ENCODE data around the gene ARID1B.

ARID1B gene

GRCh38 chr6:157089851-157090250 lies 312.7 kb downstream of the ARID1B start:
- H3K27me3 ChIP-seq (ENCODE audit: insufficient read depth, low read length) = no peaks in the 10 kb centered on the region
- peak in 1 of 2 donors; percentile 16 for DNase-seq
- H2BK12ac ChIP-seq (ENCODE audit: low read length) = no peak overlapping the region
- H3K36me3 ChIP-seq (ENCODE audit: control insufficient read depth in 1 of 2, insufficient read depth in 2 of 2, low read length in 2 of 2) = peaks cover 2 to 4% of the 10 kb centered on the region in 2 experiments
- H3K4me3 ChIP-seq (ENCODE audit: low read depth, low read length) = no peak overlapping the region
- H3K79me1 ChIP-seq (ENCODE audit: low read length) = no peaks in the 10 kb centered on the region
- H3K23ac ChIP-seq (ENCODE audit: low read length) = no peak overlapping the region
- WGBS (ENCODE audit: extremely low coverage, insufficient coverage, insufficient read length) = no CpG with 5 or more reads among the region's 9 CpGs
- no peak overlapping the region for H4K91ac ChIP-seq (ENCODE audit: low read depth, low read length)
- H3K9me3 ChIP-seq (ENCODE audit: insufficient read depth, low read depth, low read length) = no peaks in the 10 kb centered on the region
- H2AK5ac ChIP-seq (ENCODE audit: low read length) = no peak overlapping the region
- H2AFZ ChIP-seq (ENCODE audit: insufficient read depth, low read length, poor library complexity) = no peak overlapping the region
- peaks cover 4 to 8% of the 10 kb centered on the region in 2 experiments for H3K4me1 ChIP-seq (ENCODE audit: control insufficient read depth in 1 of 2, insufficient read depth in 2 of 2, low read length in 2 of 2)
- H4K12ac ChIP-seq (ENCODE audit: low read depth, low read length) = no peak overlapping the region
- H3K9ac ChIP-seq (ENCODE audit: low read length) = no peak overlapping the region
- H3K4ac ChIP-seq (ENCODE audit: low read depth, low read length) = no peak overlapping the region
- H4K8ac ChIP-seq (ENCODE audit: low read depth, low read length) = no peak overlapping the region
- H3K27ac ChIP-seq (ENCODE audit: low read depth, low read length) = no peak overlapping the region
- no peak overlapping the region for H3K4me2 ChIP-seq (ENCODE audit: low read length)
- no peaks in the 10 kb centered on the region for H3K79me2 ChIP-seq (ENCODE audit: control insufficient read depth, insufficient read depth, low read length, poor library complexity)
- H2BK5ac ChIP-seq (ENCODE audit: low read depth, low read length, poor library complexity) = no peak overlapping the region
- no peak overlapping the region for H3K14ac ChIP-seq (ENCODE audit: low read length)
- H3K18ac ChIP-seq (ENCODE audit: low read length) = no peak overlapping the region
- H2BK120ac ChIP-seq (ENCODE audit: insufficient read depth, low read length, poor library complexity) = no peak overlapping the region

- Histone ChIP-seq H2BK120ac (ENCODE audit: insufficient read depth, low read length, poor library complexity) (no peak overlapping the region), H3K79me1 (ENCODE audit: low read length) (no peaks in the 10 kb centered on the region), H3K23ac (ENCODE audit: low read length) (no peak overlapping the region), H3K9ac (ENCODE audit: low read length) (no peak overlapping the region), H3K4me1 (ENCODE audit: control insufficient read depth in 1 of 2, insufficient read depth in 2 of 2, low read length in 2 of 2) (peaks cover 4 to 8% of the 10 kb centered on the region in 2 experiments), H4K12ac (ENCODE audit: low read depth, low read length) (no peak overlapping the region), H3K4me2 (ENCODE audit: low read length) (no peak overlapping the region), H3K9me3 (ENCODE audit: insufficient read depth, low read depth, low read length) (no peaks in the 10 kb centered on the region), H3K36me3 (ENCODE audit: control insufficient read depth in 1 of 2, insufficient read depth in 2 of 2, low read length in 2 of 2) (peaks cover 0 to 4% of the 10 kb centered on the region in 2 experiments), H3K79me2 (ENCODE audit: control insufficient read depth, insufficient read depth, low read length, poor library complexity) (no peaks in the 10 kb centered on the region), H4K91ac (ENCODE audit: low read depth, low read length) (no peak overlapping the region), H2BK5ac (ENCODE audit: low read depth, low read length, poor library complexity) (no peak overlapping the region), H2AK5ac (ENCODE audit: low read length) (no peak overlapping the region), H3K27ac (ENCODE audit: low read depth, low read length) (no peak overlapping the region), H3K27me3 (ENCODE audit: insufficient read depth, low read length) (no peaks in the 10 kb centered on the region), H3K18ac (ENCODE audit: low read length) (no peak overlapping the region), H3K14ac (ENCODE audit: low read length) (no peak overlapping the region), H3K4me3 (ENCODE audit: low read depth, low read length) (no peak overlapping the region), H4K8ac (ENCODE audit: low read depth, low read length) (no peak overlapping the region), H2AFZ (ENCODE audit: insufficient read depth, low read length, poor library complexity) (no peak overlapping the region), H2BK12ac (ENCODE audit: low read length) (no peak overlapping the region), H3K4ac (ENCODE audit: low read depth, low read length) (no peak overlapping the region)
- DNase-seq = no peak
- WGBS (ENCODE audit: extremely low coverage, insufficient coverage, insufficient read length) = no CpG with 5 or more reads among the region's 9 CpGs
Measured at GRCh38 chr6:157090736-157091135, 313.6 kb downstream of the ARID1B start.

DNA sequence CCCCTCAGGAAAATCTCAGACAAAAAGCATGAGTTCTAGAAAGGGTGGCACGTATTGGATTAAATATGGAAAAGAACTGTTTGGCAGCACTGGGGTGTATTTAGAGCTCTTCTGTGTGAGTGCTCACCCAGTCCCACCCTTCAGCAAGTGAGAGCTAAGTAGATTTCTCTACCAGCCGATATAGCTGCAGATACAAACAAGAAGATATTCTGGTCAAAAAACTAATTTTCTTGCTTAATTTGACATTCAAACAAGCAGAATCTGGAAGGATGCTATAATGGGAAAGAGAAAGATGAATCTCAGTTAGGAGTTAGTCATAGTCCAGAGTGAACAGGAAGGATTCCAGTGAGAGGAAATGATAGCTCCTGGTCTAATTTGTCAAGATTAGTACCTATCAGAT lies 314.1 kb downstream of the ARID1B start:
- no peaks in the 10 kb centered on the region for H3K9me3 ChIP-seq (ENCODE audit: insufficient read depth, low read depth, low read length)
- peaks cover 0 to 4% of the 10 kb centered on the region in 2 experiments for H3K36me3 ChIP-seq (ENCODE audit: control insufficient read depth in 1 of 2, insufficient read depth in 2 of 2, low read length in 2 of 2)
- no peak overlapping the region for H4K91ac ChIP-seq (ENCODE audit: low read depth, low read length)
- no peaks in the 10 kb centered on the region for H3K79me1 ChIP-seq (ENCODE audit: low read length)
- no peak overlapping the region for H4K8ac ChIP-seq (ENCODE audit: low read depth, low read length)
- H3K4me1 ChIP-seq (ENCODE audit: control insufficient read depth in 1 of 2, insufficient read depth in 2 of 2, low read length in 2 of 2) = peaks cover 4 to 8% of the 10 kb centered on the region in 2 experiments
- no peak overlapping the region for H2BK12ac ChIP-seq (ENCODE audit: low read length)
- DNase-seq = no peak
- H3K4me2 ChIP-seq (ENCODE audit: low read length) = no peak overlapping the region
- no peaks in the 10 kb centered on the region for H3K79me2 ChIP-seq (ENCODE audit: control insufficient read depth, insufficient read depth, low read length, poor library complexity)
- no peak overlapping the region for H3K27ac ChIP-seq (ENCODE audit: low read depth, low read length)
- no peak overlapping the region for H4K12ac ChIP-seq (ENCODE audit: low read depth, low read length)
- no peak overlapping the region for H3K14ac ChIP-seq (ENCODE audit: low read length)
- H3K27me3 ChIP-seq (ENCODE audit: insufficient read depth, low read length) = no peaks in the 10 kb centered on the region
- no peak overlapping the region for H3K4me3 ChIP-seq (ENCODE audit: low read depth, low read length)
- WGBS (ENCODE audit: extremely low coverage, insufficient coverage, insufficient read length) = no CpG with 5 or more reads among the region's 2 CpGs
- H3K9ac ChIP-seq (ENCODE audit: low read length) = no peak overlapping the region
- H2BK120ac ChIP-seq (ENCODE audit: insufficient read depth, low read length, poor library complexity) = no peak overlapping the region
- no peak overlapping the region for H3K23ac ChIP-seq (ENCODE audit: low read length)
- H2AFZ ChIP-seq (ENCODE audit: insufficient read depth, low read length, poor library complexity) = no peak overlapping the region
- no peak overlapping the region for H2AK5ac ChIP-seq (ENCODE audit: low read length)
- no peak overlapping the region for H2BK5ac ChIP-seq (ENCODE audit: low read depth, low read length, poor library complexity)
- H3K18ac ChIP-seq (ENCODE audit: low read length) = no peak overlapping the region
- no peak overlapping the region for H3K4ac ChIP-seq (ENCODE audit: low read depth, low read length)

- H3K27ac ChIP-seq (ENCODE audit: low read depth, low read length) = no peak overlapping the region
- H3K79me2 ChIP-seq (ENCODE audit: control insufficient read depth, insufficient read depth, low read length, poor library complexity) = peaks cover 2% of the 10 kb centered on the region
- no peak overlapping the region for H3K4me3 ChIP-seq (ENCODE audit: low read depth, low read length)
- no peak overlapping the region for H4K8ac ChIP-seq (ENCODE audit: low read depth, low read length)
- no peaks in the 10 kb centered on the region for H3K9me3 ChIP-seq (ENCODE audit: insufficient read depth, low read depth, low read length)
- DNase-seq = no peak
- no peak overlapping the region for H2AFZ ChIP-seq (ENCODE audit: insufficient read depth, low read length, poor library complexity)
- H4K12ac ChIP-seq (ENCODE audit: low read depth, low read length) = no peak overlapping the region
- no peak overlapping the region for H2BK12ac ChIP-seq (ENCODE audit: low read length)
- no peak overlapping the region for H4K91ac ChIP-seq (ENCODE audit: low read depth, low read length)
- H2BK120ac ChIP-seq (ENCODE audit: insufficient read depth, low read length, poor library complexity) = no peak overlapping the region
- H3K23ac ChIP-seq (ENCODE audit: low read length) = no peak overlapping the region
- no peak overlapping the region for H3K18ac ChIP-seq (ENCODE audit: low read length)
- WGBS (ENCODE audit: extremely low coverage, insufficient coverage, insufficient read length) = no CpG with 5 or more reads among the region's 6 CpGs
- no peaks in the 10 kb centered on the region for H3K27me3 ChIP-seq (ENCODE audit: insufficient read depth, low read length)
- H3K36me3 ChIP-seq (ENCODE audit: control insufficient read depth in 1 of 2, insufficient read depth in 2 of 2, low read length in 2 of 2) = peaks cover 0 to 2% of the 10 kb centered on the region in 2 experiments
- H3K9ac ChIP-seq (ENCODE audit: low read length) = no peak overlapping the region
- no peak overlapping the region for H2BK5ac ChIP-seq (ENCODE audit: low read depth, low read length, poor library complexity)
- no peak overlapping the region for H3K14ac ChIP-seq (ENCODE audit: low read length)
- H3K4me1 ChIP-seq (ENCODE audit: control insufficient read depth in 1 of 2, insufficient read depth in 2 of 2, low read length in 2 of 2) = peaks cover 4 to 8% of the 10 kb centered on the region in 2 experiments
- no peaks in the 10 kb centered on the region for H3K79me1 ChIP-seq (ENCODE audit: low read length)
- no peak overlapping the region for H3K4me2 ChIP-seq (ENCODE audit: low read length)
- no peak overlapping the region for H3K4ac ChIP-seq (ENCODE audit: low read depth, low read length)
- no peak overlapping the region for H2AK5ac ChIP-seq (ENCODE audit: low read length)
Measured at GRCh38 chr6:157091856-157092460, 314.8 kb downstream of the ARID1B start.

Data from trophoblast cell (in vitro differentiated cells and primary cell).